Activated CD4-positive, alpha-beta T cell treated with anti-CD3 and anti-CD28 coated beads, Interleukin-2, amount 50 U/mL, for 16 hours (primary cell): Measurements from ENCODE around the gene PAK1.
"Not testable (repeated sequence)": the region's sequence is repeated elsewhere in the genome, so short reads cannot be mapped to it uniquely, and the experiment has no call there.

ENCODE experiments used
- DNase-seq: peaks from one replicate; pipeline ENCODE4 v3.0.0-alpha.2; 2020

PAK1 gene

DNA sequence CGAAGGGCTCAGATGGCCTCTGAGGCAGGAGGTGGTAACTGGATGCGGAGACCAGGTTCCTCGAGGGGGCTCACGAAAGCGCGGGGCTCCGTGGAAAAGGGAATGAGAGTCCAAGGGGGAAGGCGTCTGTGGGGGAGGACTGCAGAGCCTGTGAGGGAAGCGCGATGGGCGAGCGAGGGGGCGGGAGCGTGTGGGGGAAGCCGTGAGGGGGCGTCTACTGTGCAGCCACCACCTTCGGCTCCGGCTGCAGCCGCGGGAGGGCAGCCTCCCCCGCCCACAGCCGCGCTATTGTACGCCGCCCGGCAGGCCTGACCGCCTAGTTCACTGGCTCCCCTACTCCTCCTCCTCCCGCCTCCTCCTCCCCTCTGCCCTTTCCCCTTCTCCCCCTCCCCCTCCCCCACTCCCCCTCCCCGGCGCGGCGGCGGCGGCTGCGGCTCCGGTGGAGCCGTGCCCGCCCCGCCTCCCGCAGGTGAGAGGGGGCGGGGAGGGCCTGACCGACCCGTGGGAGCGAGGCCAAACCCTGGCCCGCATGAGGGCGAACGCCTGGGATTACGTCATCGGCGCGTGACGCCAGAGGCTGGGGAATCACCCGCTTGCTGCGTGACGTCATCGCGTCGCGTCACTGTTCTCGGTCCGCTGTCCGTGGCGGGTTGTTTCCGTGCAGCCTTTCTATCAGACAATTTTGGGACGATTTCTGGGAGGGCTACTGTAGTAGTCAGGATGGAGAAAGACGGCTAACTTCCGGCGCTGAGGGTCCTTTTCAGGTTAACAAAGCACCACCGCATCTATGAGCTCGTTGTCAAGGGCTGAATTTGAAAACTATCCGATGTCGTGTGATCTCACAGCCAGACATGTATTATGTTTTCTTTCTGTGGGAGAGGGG is at the start of gene PAK1:
Gene PAK1, minus strand, starts transcription at position 294 of the 883 bp plus-strand sequence. CDS start 81,574 bp downstream, outside the sequence.
- peak; percentile 72 for DNase-seq

DNA sequence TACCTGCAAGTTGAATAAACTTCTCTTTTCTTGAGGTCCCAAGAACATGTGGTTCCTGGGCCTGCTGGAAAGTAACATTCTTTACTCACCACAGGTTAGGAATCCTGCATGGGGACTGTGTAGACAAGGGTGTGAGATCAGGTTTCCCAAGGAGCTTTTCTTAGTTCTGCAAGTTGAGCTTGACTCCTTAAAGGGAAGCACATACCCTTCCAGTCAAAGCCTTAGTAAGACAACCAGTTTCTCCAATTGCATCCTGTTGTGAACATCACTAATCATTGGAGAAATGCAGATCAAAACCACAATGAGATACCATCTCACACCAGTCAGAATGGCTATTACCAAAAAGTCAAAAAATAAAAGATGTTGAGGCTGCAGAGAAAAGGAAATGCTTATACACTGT is 48.3 kb upstream of the PAK1 start:
- no peak for DNase-seq

DNA sequence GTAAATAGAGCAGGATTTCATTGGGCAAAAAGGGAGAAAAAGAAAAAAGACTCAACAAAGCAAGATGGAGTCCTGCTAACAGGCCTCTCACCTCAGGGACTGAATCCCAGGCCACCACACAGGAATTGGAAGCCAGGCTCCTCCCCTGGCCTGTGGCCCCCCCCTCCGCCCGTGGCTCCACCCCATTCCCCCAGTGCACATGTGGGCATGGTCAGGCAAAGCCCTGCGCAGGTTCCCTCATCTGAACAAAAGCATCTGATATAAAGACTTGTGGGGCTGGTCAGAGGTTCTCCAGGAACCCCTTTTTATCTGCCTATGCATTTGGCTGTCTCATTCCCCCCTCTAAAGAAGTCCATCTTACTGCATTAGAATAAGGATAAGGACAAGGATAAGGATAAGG is 46.0 kb upstream of the PAK1 start:
- no peak for DNase-seq

DNA sequence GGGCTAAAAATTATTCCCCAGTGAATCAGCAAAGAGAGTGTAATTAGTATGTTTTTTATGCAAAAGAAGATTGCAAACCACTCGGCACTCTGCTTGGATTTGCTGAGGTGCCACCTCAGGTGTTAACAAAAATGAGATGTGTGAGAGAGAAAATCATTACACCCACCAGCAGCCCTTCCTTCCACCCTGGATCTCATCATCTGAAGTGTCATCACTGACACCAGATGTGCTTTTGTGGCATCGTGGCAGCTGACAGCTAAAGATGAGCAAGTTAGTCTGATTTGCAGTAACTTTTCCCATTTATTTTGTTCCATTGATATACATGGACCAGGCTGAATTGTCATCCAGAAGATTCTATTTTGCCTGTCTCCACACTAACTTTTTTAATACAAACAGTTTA is 44.6 kb upstream of the PAK1 start:
- DNase-seq = no peak

DNA sequence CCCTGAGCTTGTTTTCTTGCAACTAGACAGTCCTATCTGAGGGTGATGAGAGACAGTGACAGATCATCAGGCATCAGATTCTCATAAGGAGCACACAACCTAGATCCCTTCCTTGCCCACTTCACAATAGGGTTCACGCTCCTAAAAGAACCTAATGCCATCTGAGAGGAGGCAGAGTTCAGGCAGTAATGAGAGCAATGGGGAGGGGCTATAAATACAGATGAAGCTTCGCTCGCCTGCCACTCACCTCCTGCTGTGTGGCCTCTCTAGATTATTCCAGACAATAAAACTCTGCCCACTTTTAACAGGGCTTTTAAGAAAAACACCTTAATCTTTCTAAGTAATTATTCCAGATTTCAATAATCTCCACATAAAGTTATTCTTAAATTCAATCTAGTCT is 43.9 kb upstream of the PAK1 start:
- no peak for DNase-seq

DNA sequence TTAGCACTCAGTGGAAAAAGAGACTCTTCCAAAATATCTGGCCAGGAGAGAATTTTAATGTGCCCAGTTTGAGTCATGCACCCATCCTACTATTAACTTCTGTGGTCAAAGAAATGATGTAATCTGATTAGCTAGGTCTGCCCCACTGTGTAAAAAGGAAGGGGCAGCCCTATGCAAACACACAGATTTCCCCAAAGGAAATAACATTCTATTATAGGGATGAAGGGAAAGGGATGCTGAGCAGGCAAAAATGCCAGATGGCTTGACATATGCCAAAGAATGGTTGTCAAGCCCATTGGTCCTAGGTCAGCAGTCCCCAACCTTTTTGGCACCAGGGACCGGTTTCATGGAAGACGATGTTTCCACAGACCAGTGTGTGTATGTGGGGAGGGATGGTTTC is 43.3 kb upstream of the PAK1 start:
- DNase-seq = no peak

DNA sequence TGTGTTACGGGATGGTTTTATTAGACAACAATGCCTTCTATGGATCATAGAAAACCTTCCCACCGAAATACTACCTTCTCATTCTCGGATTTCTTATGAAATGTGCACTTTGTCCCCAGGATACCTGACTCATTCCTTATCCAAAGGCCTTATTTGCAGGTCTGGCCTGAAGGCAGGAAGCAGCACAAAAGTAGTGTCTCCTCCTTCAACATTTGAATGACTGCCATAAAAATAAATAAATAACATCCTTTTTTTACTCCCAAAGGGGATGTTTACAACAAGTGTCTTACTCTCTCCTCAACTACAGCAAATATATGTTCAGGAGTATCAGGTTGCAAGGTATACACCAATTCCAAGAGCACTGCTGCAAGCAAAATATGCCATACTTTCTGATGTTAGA is 41.6 kb upstream of the PAK1 start:
- DNase-seq = no peak

DNA sequence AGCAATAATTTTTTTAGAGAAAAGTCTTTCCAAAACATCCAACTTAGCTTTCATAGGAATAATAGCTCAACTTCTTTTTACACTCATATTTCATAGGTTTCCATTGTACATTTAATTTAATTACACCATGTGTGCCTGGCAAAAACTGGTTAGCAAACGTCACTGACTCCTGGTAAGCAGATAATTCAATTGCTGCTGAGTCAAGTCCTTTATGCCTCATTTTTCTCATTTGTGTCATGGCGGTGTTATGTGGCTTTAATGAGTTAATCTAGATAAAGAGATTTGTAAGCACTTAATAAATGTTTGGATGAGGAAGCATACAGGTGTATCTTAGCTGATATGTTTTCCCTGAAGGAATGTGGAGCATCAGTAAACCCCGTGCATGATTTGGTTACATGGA is 41.2 kb upstream of the PAK1 start:
- no peak for DNase-seq

DNA sequence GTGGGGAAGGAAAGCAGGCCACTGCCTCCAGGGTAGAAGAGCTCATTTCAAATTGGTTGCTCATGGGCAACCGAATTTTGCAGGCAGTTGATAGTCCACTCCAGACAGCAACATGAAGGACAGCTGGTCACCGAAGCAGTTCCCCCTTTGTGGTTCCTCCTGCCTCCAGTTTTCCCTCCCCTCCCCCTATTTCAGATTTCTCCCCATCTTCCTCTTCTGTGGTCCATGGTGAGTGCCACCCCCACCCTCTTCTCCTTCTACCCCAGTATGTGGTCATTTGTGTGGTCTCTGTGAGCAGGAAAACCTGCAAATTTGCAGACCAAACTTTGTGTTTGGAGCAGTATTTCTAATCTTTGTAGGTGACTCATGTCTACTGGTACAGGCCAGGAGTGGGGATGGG is 38.2 kb upstream of the PAK1 start:
- no peak for DNase-seq

DNA sequence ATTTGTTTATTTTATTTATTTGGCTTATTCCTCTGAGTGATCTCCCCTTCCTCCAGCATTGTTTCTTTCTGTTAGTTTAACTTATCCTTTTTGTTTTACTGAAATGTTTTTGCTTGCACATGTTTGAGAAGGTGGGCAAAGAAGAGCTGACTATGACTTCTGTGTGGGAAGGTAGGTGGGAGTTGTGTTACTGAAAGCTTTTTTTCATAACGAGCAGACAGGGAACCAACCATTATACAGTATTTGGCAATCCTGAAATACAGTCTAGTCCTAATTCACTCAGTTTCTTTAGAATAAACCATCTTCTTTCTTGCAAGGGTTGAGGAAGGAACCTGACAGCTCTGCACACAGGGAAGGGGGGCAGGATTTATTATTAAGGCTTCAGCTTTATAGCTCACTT is 37.0 kb upstream of the PAK1 start:
- DNase-seq = no peak

DNA sequence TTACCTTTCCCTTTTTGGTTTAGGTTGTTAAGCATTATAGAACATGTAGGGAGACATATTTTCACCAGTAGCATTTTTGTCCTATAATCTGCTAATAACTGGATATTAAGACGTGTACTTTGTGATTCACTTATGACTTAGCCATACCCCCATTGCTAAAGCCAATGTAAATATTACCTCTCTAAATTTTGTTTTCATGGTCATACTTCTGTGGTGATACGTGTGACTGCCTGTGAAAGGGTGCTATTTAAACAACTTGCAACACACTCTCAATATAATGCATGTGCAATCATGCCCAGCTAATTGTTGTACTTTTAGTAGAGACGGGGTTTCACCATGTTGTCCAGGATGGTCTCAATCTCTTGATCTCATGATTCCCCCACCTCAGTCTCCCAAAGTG is 36.2 kb upstream of the PAK1 start:
- no peak for DNase-seq

DNA sequence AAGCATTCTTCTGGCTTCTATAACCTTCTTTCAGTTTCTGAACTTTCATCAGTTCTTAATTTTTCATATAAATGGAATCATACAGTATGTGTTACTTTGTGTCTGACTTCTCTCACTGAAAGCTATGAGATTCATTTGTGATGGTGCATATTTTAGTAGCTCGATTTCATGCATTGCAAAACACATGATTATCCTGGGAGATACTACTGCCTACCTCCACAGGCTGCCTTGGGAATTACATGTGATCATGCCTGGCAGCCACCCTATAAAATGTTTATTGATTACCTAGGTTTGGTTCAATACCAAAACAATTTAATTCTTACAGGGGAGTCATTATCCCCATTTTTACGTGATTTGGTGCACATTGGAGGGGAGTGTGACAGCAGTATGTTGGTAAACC is 34.1 kb upstream of the PAK1 start:
- no peak for DNase-seq

DNA sequence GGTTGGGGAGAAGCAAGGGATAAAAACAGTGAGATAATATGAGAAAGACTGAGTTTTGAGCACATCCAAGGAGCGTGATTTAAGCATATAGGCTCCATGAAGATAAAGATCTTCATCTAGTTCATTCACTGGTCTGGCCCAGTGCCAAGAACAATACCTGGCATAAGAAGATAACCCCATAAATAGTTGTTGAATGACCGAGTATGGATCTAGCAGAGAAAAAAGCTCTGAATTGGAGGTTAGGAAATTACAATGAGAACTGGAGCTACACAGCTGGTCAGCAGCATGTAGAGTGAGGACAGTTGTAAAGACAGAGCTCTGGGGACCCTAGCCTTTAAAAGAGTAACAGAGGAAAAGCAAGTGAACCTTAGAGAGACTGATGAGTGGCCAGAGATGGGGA is 33.0 kb upstream of the PAK1 start:
- no peak for DNase-seq

DNA sequence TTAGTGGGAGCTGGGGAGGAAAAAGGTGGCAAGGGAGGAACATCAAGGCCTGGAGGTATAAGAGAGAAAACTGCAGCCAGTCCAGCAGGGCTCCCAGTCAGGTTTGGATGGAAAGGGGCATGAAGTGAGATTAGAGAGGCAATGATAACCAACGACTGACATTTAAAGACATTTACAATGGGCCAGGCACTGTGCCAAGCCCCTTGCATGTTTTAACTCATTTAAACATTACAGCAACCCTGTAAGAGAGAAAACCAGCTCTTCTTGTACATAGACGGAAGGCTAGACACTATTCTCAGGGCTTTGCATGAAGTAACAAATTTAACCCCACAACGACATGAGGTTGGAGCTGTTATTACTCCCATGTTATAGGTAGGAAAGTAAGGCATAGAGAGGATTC is 32.1 kb upstream of the PAK1 start:
- DNase-seq = no peak

DNA sequence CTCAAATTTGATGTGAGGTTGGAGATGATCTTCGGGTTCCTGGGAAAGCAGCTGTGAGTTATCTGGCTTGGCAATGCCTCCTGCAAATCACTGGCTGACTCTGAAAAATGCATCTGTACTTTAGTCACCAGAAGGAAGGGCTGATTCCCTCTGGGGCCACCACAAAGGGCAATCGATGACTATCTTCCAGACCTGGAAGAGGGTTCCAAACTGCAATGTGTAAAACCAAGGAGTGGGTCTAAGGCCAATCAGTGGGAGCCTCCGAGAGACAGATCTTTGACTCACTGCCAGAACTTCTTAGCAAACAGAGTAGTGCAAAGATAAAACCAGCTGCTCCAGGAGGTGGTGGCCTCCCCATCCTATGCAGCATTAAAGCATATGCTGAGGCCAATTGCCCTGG is 29.1 kb upstream of the PAK1 start:
- DNase-seq = no peak

DNA sequence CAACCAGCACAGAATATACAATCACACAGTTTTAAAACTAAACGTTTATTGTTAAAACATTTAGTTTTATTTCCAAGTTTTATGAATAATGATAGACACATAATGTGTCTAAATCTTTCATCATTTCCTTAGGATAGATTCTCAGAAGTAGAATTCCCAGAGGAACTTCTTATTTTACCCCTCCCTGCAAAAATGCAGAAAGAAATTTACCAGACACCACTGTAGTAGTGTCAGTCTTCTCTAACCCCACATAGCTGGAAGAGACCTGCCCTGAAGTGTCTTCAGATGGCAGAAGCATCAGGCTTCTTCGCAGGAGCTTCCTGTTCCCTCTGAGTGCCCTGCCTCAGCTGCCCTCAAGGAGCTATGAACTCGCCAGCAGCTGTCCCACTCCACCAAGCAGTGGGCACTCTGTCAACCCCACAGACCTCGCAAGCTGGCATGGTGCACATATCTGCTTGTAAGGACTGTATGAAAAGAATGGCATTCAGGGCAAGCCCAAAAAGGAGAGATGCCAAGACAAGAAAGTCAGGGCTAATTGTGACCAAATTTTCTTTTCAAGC is 28.5 kb upstream of the PAK1 start:
- DNase-seq = no peak

DNA sequence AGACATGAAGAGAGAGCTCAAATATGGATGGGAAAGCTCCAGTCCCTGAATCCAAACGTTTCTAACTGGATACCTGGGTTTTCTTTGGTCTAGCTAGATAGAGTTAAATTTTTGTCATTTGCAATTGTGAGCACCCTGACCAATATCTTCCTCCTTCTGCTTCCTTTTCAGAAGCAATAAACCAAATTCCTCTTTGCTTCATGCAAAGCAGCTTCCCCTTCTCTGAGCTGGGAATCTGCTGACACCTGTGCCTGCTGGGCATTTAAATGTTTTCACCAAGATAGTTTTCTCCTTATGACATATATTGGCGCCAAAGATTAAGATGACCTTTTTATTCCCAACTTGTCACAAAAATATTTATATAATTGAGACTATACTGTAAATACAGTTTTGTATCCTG is 27.9 kb upstream of the PAK1 start:
- DNase-seq = no peak

DNA sequence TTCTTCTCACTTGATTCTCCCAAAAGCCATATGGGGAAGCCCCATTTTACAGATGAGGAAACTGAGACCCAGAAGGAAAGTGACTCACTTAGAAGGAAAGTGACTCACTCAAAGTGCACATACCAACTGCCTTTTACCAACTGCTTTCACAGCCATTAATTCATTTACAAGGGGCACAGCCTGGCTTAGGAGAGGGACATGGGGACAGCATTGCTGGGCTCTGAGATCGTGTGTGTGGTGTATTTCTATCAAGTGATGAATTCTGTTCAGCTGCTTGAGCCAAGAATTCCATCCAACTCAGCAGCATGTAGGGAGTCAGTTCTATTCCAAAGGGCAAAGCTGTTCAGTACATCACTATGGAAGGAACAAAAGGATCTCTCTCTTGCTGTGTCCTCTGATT is 23.5 kb upstream of the PAK1 start:
- DNase-seq = peak; percentile 45

DNA sequence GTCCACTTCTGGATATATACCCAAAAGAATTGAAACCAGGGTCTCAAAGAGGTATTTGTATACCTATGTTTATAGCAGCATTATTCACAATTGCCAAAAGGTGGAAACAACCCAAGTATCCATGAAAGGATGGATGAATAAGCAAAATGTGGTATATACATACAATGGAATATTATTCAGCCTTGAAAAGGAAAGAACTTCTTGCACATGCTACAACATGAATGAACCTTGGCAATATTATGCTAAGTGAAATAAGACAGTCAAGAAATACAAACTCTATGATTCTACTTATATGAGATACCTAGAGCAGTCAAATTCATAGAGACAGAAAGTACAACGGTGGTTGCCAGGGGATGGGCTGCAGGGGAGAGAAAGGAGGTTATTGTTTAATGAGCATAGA is 21.6 kb upstream of the PAK1 start:
- DNase-seq = no peak

DNA sequence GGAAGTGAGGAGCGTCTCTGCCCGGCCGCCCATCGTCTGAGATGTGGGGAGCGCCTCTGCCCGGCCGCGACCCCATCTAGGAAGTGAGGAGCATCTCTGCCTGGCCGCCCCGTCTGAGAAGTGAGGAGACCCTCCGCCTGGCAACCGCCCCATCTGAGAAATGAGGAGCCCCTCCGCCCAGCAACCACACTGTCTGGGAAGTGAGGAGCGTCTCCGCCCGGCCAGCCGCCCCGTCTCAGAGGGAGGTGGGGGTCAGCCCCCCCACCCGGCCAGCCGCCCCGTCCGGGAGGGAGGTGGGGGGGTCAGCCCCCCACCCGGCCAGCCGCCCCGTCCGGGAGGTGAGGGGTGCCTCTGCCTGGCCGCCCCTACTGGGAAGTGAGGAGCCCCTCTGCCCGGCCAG is 16.1 kb upstream of the PAK1 start:
- DNase-seq = not testable (repeated sequence)

DNA sequence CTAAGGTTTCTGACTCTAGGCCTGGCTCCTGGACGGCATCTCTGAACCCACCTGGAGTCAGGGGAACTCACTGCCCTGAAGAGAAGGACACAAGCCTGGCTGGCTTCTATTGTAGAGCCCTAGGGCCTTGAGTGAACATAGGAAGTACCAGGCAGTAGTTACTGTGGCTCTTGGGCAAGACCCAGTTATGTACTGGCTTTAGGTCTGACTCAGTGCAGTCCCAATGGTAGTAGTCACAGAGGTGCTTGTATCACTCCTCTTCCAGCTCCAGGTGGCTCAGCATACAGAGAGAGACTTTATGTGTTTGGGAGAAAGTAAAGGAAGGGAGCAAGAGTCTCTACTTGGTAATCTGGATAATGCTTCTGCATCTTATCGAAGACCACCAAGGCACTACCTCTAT is 13.9 kb upstream of the PAK1 start:
- DNase-seq = no peak

DNA sequence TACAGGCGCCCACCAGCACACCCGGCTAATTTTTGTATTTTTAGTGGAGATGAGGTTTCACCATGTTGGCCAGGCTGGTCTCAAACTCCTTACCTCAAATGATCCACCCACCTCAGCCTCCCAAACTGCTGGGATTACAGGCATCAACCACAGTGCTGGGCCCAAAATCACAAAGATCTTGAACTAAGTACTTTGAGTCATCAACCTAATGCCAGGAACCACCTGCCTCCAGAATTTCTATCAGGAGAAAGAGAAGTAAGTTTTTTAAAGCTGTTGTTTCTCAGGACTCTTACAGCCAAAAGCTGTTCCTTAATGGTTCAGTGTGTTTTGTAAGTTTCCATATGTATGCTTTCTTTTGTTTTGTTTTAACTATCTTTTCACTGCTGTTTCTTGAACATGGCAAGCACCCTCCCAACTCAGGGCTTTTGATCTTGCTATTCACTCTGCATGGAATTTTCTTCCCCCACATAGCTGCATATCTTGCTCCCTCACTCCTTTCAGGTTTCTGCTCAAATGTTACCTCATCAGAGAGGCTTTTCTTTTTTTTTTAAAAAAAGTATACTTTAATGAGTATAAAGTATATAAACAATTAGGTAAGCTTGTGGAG is 6.0 kb upstream of the PAK1 start:
- DNase-seq = no peak

DNA sequence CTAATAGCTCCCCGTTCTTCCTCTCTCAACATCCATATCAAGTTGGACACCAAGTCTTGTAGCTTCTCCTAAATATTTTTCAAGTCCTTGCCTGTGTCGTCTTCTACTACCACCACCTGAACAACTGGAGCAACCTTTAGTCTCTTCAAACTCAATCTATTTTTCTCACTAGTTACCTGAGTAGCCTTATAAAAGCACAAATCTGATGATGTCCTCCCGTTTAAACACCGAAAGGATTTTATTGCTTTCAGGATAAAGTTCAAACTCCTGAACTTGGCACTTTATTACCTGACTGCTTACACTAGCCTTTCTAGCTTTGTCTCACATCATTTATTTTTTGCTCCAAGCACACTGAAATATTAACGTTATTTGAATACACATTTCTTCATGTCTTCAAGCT is 1.3 kb upstream of the PAK1 start:
- DNase-seq = no peak

DNA sequence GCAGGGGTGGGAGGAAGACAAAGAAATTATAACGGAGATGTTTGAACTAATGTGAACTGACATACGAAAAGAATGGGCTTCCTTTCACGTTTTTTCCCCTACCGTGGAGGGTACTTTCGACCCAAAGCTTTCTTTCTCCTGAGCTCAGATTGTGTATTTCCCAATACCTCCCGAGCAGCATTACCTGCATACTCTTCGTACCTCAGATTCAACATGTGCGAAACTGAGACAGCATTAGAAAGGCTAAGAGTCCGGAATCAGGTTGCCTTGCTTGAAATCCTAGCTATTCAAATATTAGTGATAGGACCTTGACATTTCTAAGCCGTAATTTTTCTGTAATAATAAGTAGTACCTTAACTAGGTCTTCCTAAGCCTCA is 778 bp upstream of the PAK1 start:
- DNase-seq = no peak
